Measurements from ENCODE around the gene MPP4.

The MPP4 gene

GRCh38 chr2:201622306-201622970 is 76.0 kb downstream of the MPP4 start:
- no peak for DNase-seq

- DNase-seq = no peak
These were observed 77.0 kb downstream of the MPP4 start for GRCh38 chr2:201621293-201621999.

GRCh38 chr2:201618744-201619662 is 79.4 kb downstream of the MPP4 start:
- no peak for DNase-seq

GRCh38 chr2:201608021-201608420 is 90.4 kb downstream of the MPP4 start:
- DNase-seq = no peak

- no peak for DNase-seq
These were observed 90.9 kb downstream of the MPP4 start for GRCh38 chr2:201607568-201607967.

GRCh38 chr2:201600906-201601305 is 97.5 kb downstream of the MPP4 start:
- DNase-seq = no peak

GRCh38 chr2:201597397-201597796 is 101.0 kb downstream of the MPP4 start:
- DNase-seq = no peak
